PC-3 (cell line): ENCODE data around the gene USP54.

Source experiments
- CTCF ChIP-seq: fragments of 300-600 bp; sonication (generic); conservative IDR thresholded peaks from 2 replicates; pipeline ENCODE4 v1.5.1; 2017; ENCODE audit warnings: antibody characterized with exemption, low read depth, mild to moderate bottlenecking, low read length
- EZH2 ChIP-seq: fragments of 300-600 bp; sonication (generic); IDR thresholded peaks from one replicate; pipeline ENCODE4 v1.6.1; 2017; ENCODE audit warnings: antibody characterized with exemption, mild to moderate bottlenecking, low read length; ENCODE audit not compliant: unreplicated experiment
- EZH2phosphoT487 ChIP-seq: fragments of 300-600 bp; sonication (generic); IDR thresholded peaks from 2 replicates; pipeline ENCODE4 v1.6.1; 2018; ENCODE audit warnings: mild to moderate bottlenecking, antibody characterized with exemption, low read length, borderline replicate concordance

DNA sequence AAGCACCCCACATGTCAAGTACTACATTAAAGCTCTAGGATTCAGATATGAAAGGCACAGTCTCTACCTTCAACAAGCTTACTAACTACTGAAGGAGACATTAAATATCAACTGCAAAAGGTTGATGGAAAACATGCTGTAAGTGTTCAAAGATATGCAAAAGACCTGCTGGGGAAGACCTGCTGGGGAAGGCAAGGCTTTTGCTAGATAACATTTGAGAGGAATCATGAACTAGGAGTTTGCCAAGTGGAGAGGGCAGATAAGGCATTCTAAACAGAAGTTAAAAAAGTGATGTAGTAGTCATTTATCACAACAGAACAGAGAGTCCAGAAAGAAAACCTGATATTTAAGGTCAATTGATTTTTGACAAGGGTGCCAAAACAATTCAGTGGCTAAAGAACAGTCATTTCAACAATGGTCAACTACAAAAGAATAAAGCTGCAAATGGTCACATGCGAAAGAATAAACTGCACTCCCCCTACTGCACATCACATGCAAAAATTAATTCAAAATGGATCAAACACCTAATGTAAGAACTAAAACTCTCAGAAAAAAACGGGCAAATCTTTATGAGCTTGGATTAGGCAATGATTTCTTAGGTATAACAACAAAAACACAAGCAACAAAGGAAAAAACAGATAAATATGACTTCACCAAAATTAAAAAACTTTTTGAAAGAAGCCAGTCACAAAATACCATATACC lies 134.8 kb downstream of the USP54 start:
- peak; percentile 51 for TF ChIP-seq CTCF
- TF ChIP-seq EZH2 = no peak
- no peak for TF ChIP-seq EZH2phosphoT487
